Stromal cell of bone marrow (primary cell): ENCODE results near the gene OPALIN.

ENCODE experiments used
- DNase-seq: peaks from one replicate; pipeline ENCODE4 v3.0.0-alpha.2; 2012; ENCODE audit warnings: low read depth

The OPALIN gene

GRCh38 chr10:96298362-96298761 lies 60.4 kb downstream of the OPALIN start:
- DNase-seq, result no peak

GRCh38 chr10:96297486-96297885 lies 61.3 kb downstream of the OPALIN start:
- no peak for DNase-seq

GRCh38 chr10:96295475-96295874 lies 63.3 kb downstream of the OPALIN start:
- no peak for DNase-seq
